Thyroid gland (tissue), 4 donors: ENCODE results near the gene REC8. TPM values are rescaled to one million over a fixed set of nuclear protein-coding genes. Genes with fewer than 3 reads are reported as not detected.

ENCODE experiments used
- DNase-seq, 2 donors: peaks; one replicate each; pipeline ENCODE4 v3.0.0-alpha.2; 2019
- H3K27ac ChIP-seq, 3 donors: fragments of 200-600 bp; sonication (generic); 1 replicate in 2 of 3; 2 replicates in 1 of 3; pipeline ENCODE4 v1.5.1; 2016 to 2019; ENCODE audit warnings: mild to moderate bottlenecking in 1 of 3, moderate library complexity in 1 of 3
- H3K27me3 ChIP-seq: fragments of 200-600 bp; sonication (generic); one replicate; pipeline ENCODE4 v1.5.1; 2019
- H3K36me3 ChIP-seq, 2 donors: fragments of 200-600 bp; sonication (generic); one replicate each; pipeline ENCODE4 v1.5.1; 2016 to 2019
- H3K4me1 ChIP-seq, 2 donors: fragments of 200-600 bp; sonication (generic); one replicate each; pipeline ENCODE4 v1.5.1; 2017 to 2019
- H3K4me3 ChIP-seq, 3 donors: fragments of 200-600 bp; sonication (generic); replicated peaks in 1 of 3; 1 replicate in 2 of 3; 2 replicates in 1 of 3; pipeline ENCODE4 v1.5.1; 2016; ENCODE audit warnings: mild to moderate bottlenecking in 1 of 3
- H3K9me3 ChIP-seq: fragments of 200-600 bp; sonication (generic); one replicate; pipeline ENCODE4 v1.5.1; 2017
- POLR2A ChIP-seq, 2 donors: fragments of 450-650 bp; IDR thresholded peaks; one replicate each; pipeline ENCODE4 v1.6.1; 2017; ENCODE audit warnings: antibody characterized with exemption in 2 of 2, mild to moderate bottlenecking in 2 of 2, moderate library complexity in 1 of 2
- WGBS, 2 donors: methylation state at CpG; one replicate each; pipeline ENCODE4 v1.1.5; 2017; 5-methylcytosine and 5-hydroxymethylcytosine counted together
- intact Hi-C: fragments of 100-400 bp; cut with DNase I; formaldehyde crosslinking; loops from one replicate; pipeline ENCODE4 v1.15.1; 2023
- total RNA-seq, 4 donors: library from RNA; depleted of rRNA; stranded (reverse); fragments of >200 nt; gene quantifications; one replicate each; pipeline ENCODE4 v1.2.3, GENCODE V29; 2016
- TF ChIP-seq, protein P1 (sequence below), 6 experiments: fragments of 200-600 bp in 3 of 6; fragments of 450-650 bp in 3 of 6; sonication (generic) in 3 of 6; IDR thresholded peaks; one replicate each; pipeline ENCODE4 v1.5.1; 2016 to 2019; ENCODE audit warnings: antibody characterized with exemption in 6 of 6, mild to moderate bottlenecking in 2 of 6, inconsistent platforms in 1 of 6, moderate library complexity in 1 of 6

REC8 gene
- total RNA-seq, 4 donors from 2014 or later = 4.1 to 7.1 (median 5.4) TPM

DNA sequence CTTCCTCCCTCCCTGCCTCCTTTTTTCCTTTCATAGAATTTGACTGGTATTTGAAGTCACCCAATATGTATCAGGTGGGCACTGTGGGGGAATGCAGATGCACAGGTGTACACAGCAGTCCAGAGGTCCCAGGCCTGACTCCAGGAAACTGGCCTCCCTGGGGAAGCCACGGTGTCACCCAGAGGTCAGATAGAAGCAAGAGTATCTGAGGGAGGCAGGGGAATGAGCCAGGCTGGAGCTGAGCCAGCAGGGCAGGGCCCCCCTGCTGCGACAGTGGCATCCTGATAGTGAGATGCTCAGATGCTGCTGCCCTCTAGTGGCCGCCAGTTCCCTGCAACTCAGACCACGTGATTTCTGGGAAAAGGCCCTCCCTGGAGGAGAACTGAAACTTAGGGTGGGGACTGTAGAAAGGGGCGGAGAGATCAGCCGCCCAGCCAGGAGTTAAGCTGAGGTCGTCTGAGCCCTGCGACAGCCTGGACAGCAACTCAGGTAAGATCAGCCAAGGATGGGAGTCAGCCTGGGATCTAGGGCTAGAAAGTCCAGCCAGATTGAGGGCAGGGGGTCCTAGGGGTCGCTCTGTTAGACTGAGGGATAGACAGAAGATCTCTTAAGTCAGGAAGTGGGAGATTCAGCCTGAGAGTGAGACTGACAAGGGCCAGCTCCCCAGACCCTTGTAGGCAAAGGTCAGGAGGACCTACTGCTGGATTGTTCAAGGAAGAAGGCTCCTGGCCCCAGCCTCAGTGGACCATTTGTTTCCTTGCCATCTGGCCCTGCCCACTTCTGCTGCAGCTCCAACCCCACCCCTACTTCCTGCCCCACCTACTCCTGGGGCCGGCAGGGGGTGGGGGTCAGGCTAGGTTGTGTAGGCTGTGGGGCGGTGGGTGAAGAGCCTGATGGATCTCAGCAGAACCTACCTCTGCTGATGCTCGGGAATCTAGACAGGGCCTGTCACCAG lies 10.8 kb upstream of the REC8 start, which contains the start of gene IRF9:
Gene IRF9, plus strand, starts transcription at position 416 of the 955 bp plus-strand sequence. CDS start 880 bp downstream, outside the sequence.
- peaks cover 18 to 27% of the 10 kb centered on the region in 2 donors for H3K4me1 ChIP-seq
- peaks cover 52 to 56% of the 10 kb centered on the region in 2 donors for H3K36me3 ChIP-seq
- H3K27ac ChIP-seq = peak within 1 kb of the TSS; percentile 92 to 97 (median 97)
- 2% methylated on average over 10 to 12 of the region's 12 CpGs for WGBS, 2 donors
- no peaks in the 10 kb centered on the region for H3K9me3 ChIP-seq
- TF ChIP-seq POLR2A (IDR thresholded peaks at IDR 0.05) = peak in 1 of 2 donors; percentile 82
- TF ChIP-seq, protein P1, sequence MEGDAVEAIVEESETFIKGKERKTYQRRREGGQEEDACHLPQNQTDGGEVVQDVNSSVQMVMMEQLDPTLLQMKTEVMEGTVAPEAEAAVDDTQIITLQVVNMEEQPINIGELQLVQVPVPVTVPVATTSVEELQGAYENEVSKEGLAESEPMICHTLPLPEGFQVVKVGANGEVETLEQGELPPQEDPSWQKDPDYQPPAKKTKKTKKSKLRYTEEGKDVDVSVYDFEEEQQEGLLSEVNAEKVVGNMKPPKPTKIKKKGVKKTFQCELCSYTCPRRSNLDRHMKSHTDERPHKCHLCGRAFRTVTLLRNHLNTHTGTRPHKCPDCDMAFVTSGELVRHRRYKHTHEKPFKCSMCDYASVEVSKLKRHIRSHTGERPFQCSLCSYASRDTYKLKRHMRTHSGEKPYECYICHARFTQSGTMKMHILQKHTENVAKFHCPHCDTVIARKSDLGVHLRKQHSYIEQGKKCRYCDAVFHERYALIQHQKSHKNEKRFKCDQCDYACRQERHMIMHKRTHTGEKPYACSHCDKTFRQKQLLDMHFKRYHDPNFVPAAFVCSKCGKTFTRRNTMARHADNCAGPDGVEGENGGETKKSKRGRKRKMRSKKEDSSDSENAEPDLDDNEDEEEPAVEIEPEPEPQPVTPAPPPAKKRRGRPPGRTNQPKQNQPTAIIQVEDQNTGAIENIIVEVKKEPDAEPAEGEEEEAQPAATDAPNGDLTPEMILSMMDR (IDR thresholded peaks at IDR 0.05) = peak; percentile 89 to 98 (median 94)
- H3K27me3 ChIP-seq = no peaks in the 10 kb centered on the region
- intact Hi-C loops = no loop called here
- DNase-seq = peak; percentile 99
- H3K4me3 ChIP-seq = peak within 1 kb of the TSS; percentile 4 to 58 (median 52)

DNA sequence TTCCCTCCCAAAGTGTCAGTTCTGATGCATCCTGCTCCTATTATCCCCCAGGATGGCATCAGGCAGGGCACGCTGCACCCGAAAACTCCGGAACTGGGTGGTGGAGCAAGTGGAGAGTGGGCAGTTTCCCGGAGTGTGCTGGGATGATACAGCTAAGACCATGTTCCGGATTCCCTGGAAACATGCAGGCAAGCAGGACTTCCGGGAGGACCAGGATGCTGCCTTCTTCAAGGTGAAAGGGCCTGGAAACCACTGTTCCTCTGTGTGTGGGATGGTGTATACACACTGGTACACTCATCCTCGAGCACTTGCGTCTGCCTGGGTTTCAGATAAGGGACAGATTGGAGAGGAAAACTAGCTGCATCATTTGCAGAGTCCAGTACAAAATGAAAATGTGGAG lies 9.8 kb upstream of the REC8 start:
- Histone ChIP-seq H3K4me3 (peak overlapping the region in 2 of 3 donors; percentile 52 to 58), H3K36me3 (peaks cover 54 to 56% of the 10 kb centered on the region in 2 donors), H3K27ac (peak overlapping the region; percentile 92 to 97 (median 97)), H3K9me3 (no peaks in the 10 kb centered on the region), H3K27me3 (no peaks in the 10 kb centered on the region), H3K4me1 (peaks cover 18 to 27% of the 10 kb centered on the region in 2 donors)
- 65 to 73% methylated on average over 8 of the region's 8 CpGs for WGBS, 2 donors
- DNase-seq = no peak
- no peak for TF ChIP-seq POLR2A (IDR thresholded peaks at IDR 0.05)
- TF ChIP-seq, protein P1 (IDR thresholded peaks at IDR 0.05) = no peak
- intact Hi-C loops = no loop called here

DNA sequence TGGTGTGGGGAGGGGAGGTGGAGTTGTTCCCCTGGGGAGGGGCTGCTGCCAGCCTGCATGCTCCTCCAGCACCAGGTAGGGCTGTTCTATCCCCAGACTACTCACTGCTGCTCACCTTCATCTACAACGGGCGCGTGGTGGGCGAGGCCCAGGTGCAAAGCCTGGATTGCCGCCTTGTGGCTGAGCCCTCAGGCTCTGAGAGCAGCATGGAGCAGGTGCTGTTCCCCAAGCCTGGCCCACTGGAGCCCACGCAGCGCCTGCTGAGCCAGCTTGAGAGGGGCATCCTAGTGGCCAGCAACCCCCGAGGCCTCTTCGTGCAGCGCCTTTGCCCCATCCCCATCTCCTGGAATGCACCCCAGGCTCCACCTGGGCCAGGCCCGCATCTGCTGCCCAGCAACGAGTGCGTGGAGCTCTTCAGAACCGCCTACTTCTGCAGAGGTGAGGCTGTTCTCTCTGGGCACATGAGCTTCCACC lies 7.3 kb upstream of the REC8 start:
- H3K4me1 ChIP-seq = peaks cover 18 to 27% of the 10 kb centered on the region in 2 donors
- no peaks in the 10 kb centered on the region for H3K27me3 ChIP-seq
- H3K9me3 ChIP-seq = no peaks in the 10 kb centered on the region
- no peak overlapping the region for H3K4me3 ChIP-seq
- DNase-seq = no peak
- no peak overlapping the region for H3K27ac ChIP-seq
- TF ChIP-seq, protein P1 (IDR thresholded peaks at IDR 0.05) = no peak
- no peak for TF ChIP-seq POLR2A (IDR thresholded peaks at IDR 0.05)
- H3K36me3 ChIP-seq = peaks cover 40 to 42% of the 10 kb centered on the region in 2 donors
- 88 to 90% methylated on average over 9 to 14 of the region's 14 CpGs for WGBS, 2 donors
- intact Hi-C loops = no loop called here

DNA sequence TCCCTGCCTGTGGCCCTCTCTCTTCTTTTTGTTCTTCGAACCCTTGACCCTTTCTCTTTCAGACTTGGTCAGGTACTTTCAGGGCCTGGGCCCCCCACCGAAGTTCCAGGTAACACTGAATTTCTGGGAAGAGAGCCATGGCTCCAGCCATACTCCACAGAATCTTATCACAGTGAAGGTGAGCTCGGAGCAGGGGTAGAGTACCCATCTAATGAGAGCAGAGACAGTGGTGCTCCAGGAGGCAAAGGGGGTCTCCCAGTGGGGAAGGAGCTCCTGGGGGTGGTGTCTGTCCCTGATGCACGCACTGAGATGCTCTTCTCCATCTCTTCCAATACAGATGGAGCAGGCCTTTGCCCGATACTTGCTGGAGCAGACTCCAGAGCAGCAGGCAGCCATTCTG lies 6.1 kb upstream of the REC8 start:
- H3K4me1 ChIP-seq = peaks cover 18 to 22% of the 10 kb centered on the region in 2 donors
- H3K4me3 ChIP-seq = no peak overlapping the region
- TF ChIP-seq, protein P1 (IDR thresholded peaks at IDR 0.05) = no peak
- TF ChIP-seq POLR2A (IDR thresholded peaks at IDR 0.05) = no peak
- no peak overlapping the region for H3K27ac ChIP-seq
- H3K27me3 ChIP-seq = no peaks in the 10 kb centered on the region
- peaks cover 38 to 40% of the 10 kb centered on the region in 2 donors for H3K36me3 ChIP-seq
- 90 to 94% methylated on average over 5 of the region's 5 CpGs for WGBS, 2 donors
- H3K9me3 ChIP-seq = no peaks in the 10 kb centered on the region
- DNase-seq = no peak
- intact Hi-C loops = no loop called here
